GM23338 (cell line): ENCODE measurements around the gene EPHB1. TPM values are rescaled to one million over a fixed set of nuclear protein-coding genes. Genes with fewer than 3 reads are reported as not detected.

ENCODE experiments used
- ATAC-seq: fragments of 200-7000 bp; cut with Tn5 transposase; 3 replicates; pipeline ENCODE4 v1.9.1; 2020
- DNase-seq: peaks from one replicate; pipeline ENCODE4 v3.0.0-alpha.2; 2015; ENCODE audit warnings: low spot score
- H2AFZ ChIP-seq: fragments of 200-600 bp; sonication (generic); 2 replicates; pipeline ENCODE4 v1.8.0; 2016; ENCODE audit warnings: antibody characterized with exemption, mild to moderate bottlenecking, moderate library complexity
- H3F3A ChIP-seq: fragments of 200-600 bp; sonication (generic); replicated peaks from 2 replicates; pipeline ENCODE4 v1.8.0; 2017; ENCODE audit warnings: antibody characterized with exemption, mixed run types, low read depth
- H3K27ac ChIP-seq: fragments of 200-600 bp; sonication (generic); 2 replicates; pipeline ENCODE4 v1.6.1; 2016; ENCODE audit warnings: low read depth
- H3K27me3 ChIP-seq: fragments of 200-600 bp; sonication (generic); 2 replicates; pipeline ENCODE4 v1.8.0; 2016; ENCODE audit warnings: mild to moderate bottlenecking, mixed run types, moderate library complexity; ENCODE audit not compliant: insufficient read depth
- H3K36me3 ChIP-seq: fragments of 200-600 bp; sonication (generic); 2 replicates; pipeline ENCODE4 v1.8.0; 2016; ENCODE audit warnings: mild to moderate bottlenecking; ENCODE audit not compliant: insufficient read depth
- H3K4me1 ChIP-seq: fragments of 200-600 bp; sonication (generic); 2 replicates; pipeline ENCODE4 v1.8.0; 2016; ENCODE audit warnings: mild to moderate bottlenecking, moderate library complexity; ENCODE audit not compliant: insufficient read depth
- H3K4me2 ChIP-seq: fragments of 200-600 bp; sonication (generic); 2 replicates; pipeline ENCODE4 v1.7.1; 2017; ENCODE audit warnings: mixed run types
- H3K4me3 ChIP-seq: fragments of 200-600 bp; sonication (generic); 2 replicates; pipeline ENCODE4 v1.6.1; 2016; ENCODE audit warnings: mixed run types
- H3K79me2 ChIP-seq: fragments of 200-600 bp; sonication (generic); replicated peaks from 2 replicates; pipeline ENCODE4 v1.8.0; 2017; ENCODE audit warnings: mild to moderate bottlenecking; ENCODE audit not compliant: insufficient read depth
- H3K9me2 ChIP-seq: fragments of 200-600 bp; sonication (generic); 2 replicates; pipeline ENCODE4 v1.8.0; 2017; ENCODE audit not compliant: insufficient read depth
- H4K20me1 ChIP-seq: fragments of 200-600 bp; sonication (generic); replicated peaks from 2 replicates; pipeline ENCODE4 v1.8.0; 2017; ENCODE audit warnings: mild to moderate bottlenecking; ENCODE audit not compliant: insufficient read depth
- H3K27ac Mint-ChIP-seq: 2 replicates; pipeline ENCODE4 v1.8.0; 2020; ENCODE audit warnings: inconsistent platforms, mild to moderate bottlenecking, moderate library complexity, mixed read lengths
- H3K27me3 Mint-ChIP-seq: 3 replicates; pipeline ENCODE4 v1.8.0; 2022; ENCODE audit warnings: low read depth, mild to moderate bottlenecking, moderate library complexity, mixed read lengths, inconsistent platforms; ENCODE audit not compliant: insufficient read depth, poor library complexity
- H3K36me3 Mint-ChIP-seq: 3 replicates; pipeline ENCODE4 v1.8.0; 2021; ENCODE audit warnings: low read depth, mild to moderate bottlenecking, inconsistent platforms, moderate library complexity, mixed read lengths
- H3K4me1 Mint-ChIP-seq: 3 replicates; pipeline ENCODE4 v1.8.0; 2020; ENCODE audit warnings: mild to moderate bottlenecking, inconsistent platforms, mixed read lengths
- H3K4me3 Mint-ChIP-seq: 3 replicates; pipeline ENCODE4 v1.8.0; 2021; ENCODE audit warnings: moderate library complexity, mild to moderate bottlenecking, inconsistent platforms, mixed read lengths
- H3K9me3 Mint-ChIP-seq: 3 replicates; pipeline ENCODE4 v1.8.0; 2020; ENCODE audit warnings: moderate library complexity, mild to moderate bottlenecking, inconsistent platforms, mixed read lengths
- ETS1 ChIP-seq: IDR thresholded peaks from 2 replicates; pipeline ENCODE4 v1.6.1; 2016; ENCODE audit warnings: antibody characterized with exemption
- EZH2phosphoT487 ChIP-seq: fragments of 200-600 bp; sonication (generic); IDR thresholded peaks from one replicate; pipeline ENCODE4 v1.8.1; 2018; ENCODE audit warnings: antibody characterized with exemption; ENCODE audit not compliant: unreplicated experiment
- STAT1 ChIP-seq: IDR thresholded peaks from one replicate; pipeline ENCODE4 v1.6.1; 2016; ENCODE audit warnings: antibody characterized with exemption; ENCODE audit not compliant: unreplicated experiment
- ZNF114 ChIP-seq: fragments of 250-450 bp; sonication (Bioruptor Pico); IDR thresholded peaks from 2 replicates; pipeline ENCODE4 v1.5.0; 2020; ENCODE audit warnings: mild to moderate bottlenecking, moderate library complexity
- ZNF331 ChIP-seq: fragments of 250-450 bp; sonication (Bioruptor Pico); IDR thresholded peaks from 2 replicates; pipeline ENCODE4 v1.5.0; 2020; ENCODE audit warnings: low read depth, mild to moderate bottlenecking, moderate library complexity
- ZNF462 ChIP-seq: fragments of 250-450 bp; sonication (Bioruptor Pico); IDR thresholded peaks from 2 replicates; pipeline ENCODE4 v1.5.0; 2020; ENCODE audit warnings: mild to moderate bottlenecking, moderate library complexity
- polyA plus RNA-seq: library from polyadenylated mRNA; unstranded; fragments of >200 nt; fragmentation: Nextera tagmentation; extraction: Ambion mirVana; gene quantifications from 2 replicates; pipeline ENCODE4 v1.2.1, GENCODE V29; 2016
- total RNA-seq: library from RNA; depleted of rRNA; stranded (reverse); fragments of >200 nt; shearing (Covaris generic); gene quantifications from 2 replicates; pipeline ENCODE4 v1.2.3, GENCODE V29; 2014

EPHB1 gene
- total and polyA plus RNA-seq, 2 experiments from 2014 or later: 2.7 to 5.2 TPM

GRCh38 chr3:135017003-135017893 is 222.2 kb downstream of the EPHB1 start:
- no peaks in the 10 kb centered on the region for H3F3A ChIP-seq
- no peaks in the 10 kb centered on the region for H4K20me1 ChIP-seq
- no peaks in the 10 kb centered on the region for H3K9me2 ChIP-seq
- Mint-ChIP-seq H3K36me3 (no peaks in the 10 kb centered on the region), H3K27ac (no peak overlapping the region), H3K4me1 (peaks cover 10% of the 10 kb centered on the region), H3K27me3 (peaks cover 8% of the 10 kb centered on the region), H3K9me3 (no peaks in the 10 kb centered on the region), H3K4me3 (no peak overlapping the region)
- no peaks in the 10 kb centered on the region for H3K36me3 ChIP-seq
- ATAC-seq (no peak), DNase-seq (no peak)
- no peak overlapping the region for H3K27ac ChIP-seq
- no peak overlapping the region for H3K4me2 ChIP-seq
- no peak overlapping the region for H2AFZ ChIP-seq
- H3K27me3 ChIP-seq: no peaks in the 10 kb centered on the region
- no peak overlapping the region for H3K4me3 ChIP-seq
- TF ChIP-seq ZNF331 (CRISPR knock-in tag): no peak
- H3K4me1 ChIP-seq: peaks cover 3% of the 10 kb centered on the region; the same call in 1 of the 2 replicates
- no peaks in the 10 kb centered on the region for H3K79me2 ChIP-seq

- no peaks in the 10 kb centered on the region for H3K9me3 Mint-ChIP-seq
- TF ChIP-seq ZNF114 (CRISPR knock-in tag): no peak
- TF ChIP-seq EZH2phosphoT487: no peak
- TF ChIP-seq ETS1: no peak
- no peak for TF ChIP-seq STAT1
- no peak for TF ChIP-seq ZNF462
- no peaks in the 10 kb centered on the region for H3F3A ChIP-seq
- no peak overlapping the region for H3K27ac ChIP-seq
- H3K27me3 ChIP-seq: no peaks in the 10 kb centered on the region
- H3K4me1 Mint-ChIP-seq: peaks cover 19% of the 10 kb centered on the region
- H3K79me2 ChIP-seq: no peaks in the 10 kb centered on the region
- H3K36me3 ChIP-seq: no peaks in the 10 kb centered on the region
- no peaks in the 10 kb centered on the region for H3K9me2 ChIP-seq
- H3K4me2 ChIP-seq: no peak overlapping the region
- H3K4me3 ChIP-seq: no peak overlapping the region
- no peaks in the 10 kb centered on the region for H3K36me3 Mint-ChIP-seq
- DNase-seq (no peak), ATAC-seq (no peak)
- H3K27me3 Mint-ChIP-seq: peaks cover 8% of the 10 kb centered on the region
- no peaks in the 10 kb centered on the region for H4K20me1 ChIP-seq
- H3K4me3 Mint-ChIP-seq: no peak overlapping the region
- no peak overlapping the region for H3K27ac Mint-ChIP-seq
- peaks cover 14% of the 10 kb centered on the region for H3K4me1 ChIP-seq
- H2AFZ ChIP-seq: no peak overlapping the region
Measured at GRCh38 chr3:135018149-135018923, 223.3 kb downstream of the EPHB1 start.
